CD4-positive, alpha-beta memory T cell (primary cell): ENCODE results near the gene HAO2. TPM values are rescaled to one million over a fixed set of nuclear protein-coding genes. Genes with fewer than 3 reads are reported as not detected.

ENCODE experiments used
- CTCF ChIA-PET: fragments of 350-600 bp; sonication (Branson Sonifier 250); formaldehyde crosslinking; loops from one replicate; lab custom pipeline; 2021; ENCODE audit warnings: inconsistent platforms; ENCODE audit not compliant: partially characterized antibody; lab: Charles Lee
- POLR2A ChIA-PET: fragments of 350-600 bp; sonication (Branson Sonifier 250); formaldehyde crosslinking; loops from one replicate; lab custom pipeline; 2021; ENCODE audit not compliant: partially characterized antibody; lab: Charles Lee
- DNase-seq, 5 donors: peaks; one replicate each; pipeline versions ENCODE4 v3.0.0 to v3.0.0-alpha.2; 2020 to 2022; ENCODE audit warnings: mixed read lengths in 1 of 5
- H3K27ac ChIP-seq: one replicate; pipeline ENCODE4 v1.7.0; 2013; ENCODE audit warnings: low read depth, low read length
- H3K27me3 ChIP-seq: 2 replicates; pipeline ENCODE4 v1.7.0; 2013; ENCODE audit warnings: mild to moderate bottlenecking, low read length, moderate library complexity; ENCODE audit not compliant: insufficient read depth
- H3K36me3 ChIP-seq: 2 replicates; pipeline ENCODE4 v1.7.0; 2013; ENCODE audit warnings: mild to moderate bottlenecking, low read length, moderate library complexity; ENCODE audit not compliant: insufficient read depth
- H3K4me1 ChIP-seq: 2 replicates; pipeline ENCODE4 v1.7.0; 2013; ENCODE audit warnings: mild to moderate bottlenecking, low read length, moderate library complexity; ENCODE audit not compliant: insufficient read depth
- H3K4me3 ChIP-seq, 2 donors: one replicate each; pipeline ENCODE4 v1.7.0; 2013; ENCODE audit warnings: low read length in 2 of 2, mild to moderate bottlenecking in 1 of 2
- H3K9me3 ChIP-seq, 2 donors: one replicate each; pipeline ENCODE4 v1.7.0; 2013; ENCODE audit warnings: low read length in 2 of 2, control low read depth in 1 of 2; ENCODE audit not compliant: control insufficient read depth in 1 of 2
- H3K27ac Mint-ChIP-seq, 7 donors: one replicate each; pipeline ENCODE4 v1.8.0; 2020 to 2021; ENCODE audit warnings: mixed read lengths in 7 of 7, mild to moderate bottlenecking in 6 of 7, inconsistent platforms in 3 of 7, moderate library complexity in 3 of 7
- H3K27me3 Mint-ChIP-seq, 2 donors: one replicate each; pipeline ENCODE4 v1.8.0; 2020 to 2021; ENCODE audit warnings: mixed read lengths in 2 of 2
- H3K36me3 Mint-ChIP-seq, 2 donors: one replicate each; pipeline ENCODE4 v1.8.0; 2020 to 2021; ENCODE audit warnings: mixed read lengths in 2 of 2, inconsistent platforms in 1 of 2, mild to moderate bottlenecking in 1 of 2
- H3K4me1 Mint-ChIP-seq, 4 donors: one replicate each; pipeline ENCODE4 v1.8.0; 2020 to 2021; ENCODE audit warnings: mixed read lengths in 4 of 4, mild to moderate bottlenecking in 1 of 4
- H3K4me3 Mint-ChIP-seq, 8 donors: one replicate each; pipeline ENCODE4 v1.8.0; 2020 to 2021; ENCODE audit warnings: mixed read lengths in 8 of 8, mild to moderate bottlenecking in 7 of 8, moderate library complexity in 6 of 8, inconsistent platforms in 3 of 8
- H3K9me3 Mint-ChIP-seq, 8 donors: one replicate each; pipeline ENCODE4 v1.8.0; 2020 to 2021; ENCODE audit warnings: mixed read lengths in 8 of 8, mild to moderate bottlenecking in 5 of 8, inconsistent platforms in 3 of 8, moderate library complexity in 1 of 8
- intact Hi-C: fragments of 100-400 bp; cut with micrococcal nuclease; formaldehyde crosslinking; loops from one replicate; pipeline ENCODE4 v1.15.1; 2023
- polyA plus RNA-seq, 2 donors: library from polyadenylated mRNA; unstranded; fragments of 300-500 nt; fragmentation: Illumina TruSeq; gene quantifications; one replicate each; pipeline ENCODE4 v1.2.3, GENCODE V29; 2021
- total RNA-seq, 2 experiments: library from RNA; stranded (reverse); gene quantifications; one replicate each; pipeline ENCODE4 v1.2.3, GENCODE V29; 2021

The HAO2 gene
- total and polyA plus RNA-seq, 4 experiments from 2014 or later = not detected

DNA sequence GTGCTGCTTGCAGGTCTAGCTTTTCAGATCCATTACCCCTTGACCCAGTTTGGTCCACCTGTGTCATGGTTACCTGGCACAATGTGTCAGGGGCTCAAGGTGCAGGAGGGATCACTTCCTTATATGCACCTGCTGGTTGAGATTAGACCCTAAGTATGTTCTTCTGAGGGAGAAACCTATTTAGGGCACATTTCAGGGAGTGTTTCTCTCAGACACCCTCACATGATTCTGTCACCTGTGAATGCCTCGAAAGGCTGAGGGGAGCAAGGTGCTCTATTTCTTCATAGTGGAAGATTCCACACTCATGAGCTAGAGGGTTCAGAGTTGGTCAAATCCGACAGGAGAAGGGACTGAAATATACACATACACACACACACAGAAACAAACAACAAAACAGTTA is 61.9 kb downstream of the HAO2 start:
- DNase-seq = no peak
- intact Hi-C loops = no loop called here
- no peak overlapping the region for H3K27ac ChIP-seq
- no peak overlapping the region for H3K4me3 ChIP-seq
- Mint-ChIP-seq H3K4me1 (no peaks in the 10 kb centered on the region), H3K4me3 (no peak overlapping the region), H3K36me3 (no peaks in the 10 kb centered on the region), H3K9me3 (peaks cover 0 to 7% (median 0%) of the 10 kb centered on the region in 8 donors), H3K27ac (no peak overlapping the region), H3K27me3 (peaks cover 3 to 10% of the 10 kb centered on the region in 2 donors)
- H3K9me3 ChIP-seq = no peaks in the 10 kb centered on the region
- POLR2A ChIA-PET = no interaction called here
- H3K36me3 ChIP-seq = no peaks in the 10 kb centered on the region
- CTCF ChIA-PET = no interaction called here
- no peaks in the 10 kb centered on the region for H3K27me3 ChIP-seq
- H3K4me1 ChIP-seq = no peaks in the 10 kb centered on the region

DNA sequence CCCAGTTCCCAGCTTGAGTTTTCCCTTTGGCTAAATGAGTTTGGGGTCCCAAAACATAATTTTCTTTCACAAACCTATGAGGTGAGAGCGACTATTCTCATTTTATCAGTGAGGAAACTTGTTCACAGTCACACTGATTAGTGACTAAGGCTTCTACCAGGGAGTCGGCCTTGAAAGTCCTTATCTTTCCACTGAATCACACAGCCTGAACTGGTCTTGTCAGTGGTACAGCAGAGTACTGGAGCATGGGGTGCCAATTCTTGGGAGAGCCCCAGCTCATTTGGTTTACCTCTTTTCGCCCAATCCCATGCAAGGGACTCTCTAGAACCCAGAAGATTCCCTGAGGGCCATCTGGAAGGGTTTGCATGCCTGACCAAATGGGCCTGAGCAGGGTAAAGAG is 63.3 kb downstream of the HAO2 start:
- Mint-ChIP-seq H3K36me3 (no peaks in the 10 kb centered on the region), H3K9me3 (peaks cover 0 to 7% (median 0%) of the 10 kb centered on the region in 8 donors)
- CTCF ChIA-PET = no interaction called here

DNA sequence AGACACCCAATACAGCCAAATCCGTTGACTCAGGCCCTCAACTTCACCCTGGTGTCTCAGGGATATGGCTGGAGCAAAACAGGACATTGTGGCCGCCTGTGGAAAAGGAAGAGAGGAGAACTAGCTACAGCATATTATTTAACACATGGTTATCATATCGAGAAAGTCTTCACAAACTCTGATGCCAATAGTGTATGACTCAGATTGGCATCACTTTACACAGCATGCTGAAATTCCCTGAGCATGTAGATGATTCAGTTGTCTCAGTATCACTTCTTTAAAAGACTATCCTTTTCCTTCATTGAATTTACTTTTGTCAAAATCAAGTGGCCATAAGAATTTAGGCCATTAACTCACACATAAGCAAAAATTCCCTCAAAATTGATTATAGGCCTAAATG is 66.5 kb downstream of the HAO2 start:
- Histone ChIP-seq H3K27me3 (no peaks in the 10 kb centered on the region), H3K36me3 (no peaks in the 10 kb centered on the region), H3K4me3 (no peak overlapping the region), H3K4me1 (no peaks in the 10 kb centered on the region), H3K9me3 (no peaks in the 10 kb centered on the region), H3K27ac (no peak overlapping the region)
- DNase-seq = no peak
- Mint-ChIP-seq H3K4me1 (no peaks in the 10 kb centered on the region), H3K4me3 (no peak overlapping the region), H3K36me3 (no peaks in the 10 kb centered on the region), H3K27ac (no peak overlapping the region), H3K27me3 (peaks cover 0 to 10% of the 10 kb centered on the region in 2 donors), H3K9me3 (peaks cover 0 to 10% (median 0%) of the 10 kb centered on the region in 8 donors)
- CTCF ChIA-PET = no interaction called here
- intact Hi-C loops = no loop called here
- POLR2A ChIA-PET = no interaction called here

More for the DNA sequence above, 63.3 kb downstream of the HAO2 start:
- no peaks in the 10 kb centered on the region for H3K4me1 ChIP-seq
- POLR2A ChIA-PET = no interaction called here
- Mint-ChIP-seq H3K27ac (no peak overlapping the region), H3K27me3 (peaks cover 3 to 10% of the 10 kb centered on the region in 2 donors), H3K4me3 (no peak overlapping the region), H3K4me1 (no peaks in the 10 kb centered on the region)
- no peak overlapping the region for H3K4me3 ChIP-seq
- no peak for DNase-seq
- H3K27ac ChIP-seq = no peak overlapping the region
- H3K9me3 ChIP-seq = no peaks in the 10 kb centered on the region
- no peaks in the 10 kb centered on the region for H3K27me3 ChIP-seq
- H3K36me3 ChIP-seq = no peaks in the 10 kb centered on the region
- intact Hi-C loops = no loop called here

DNA sequence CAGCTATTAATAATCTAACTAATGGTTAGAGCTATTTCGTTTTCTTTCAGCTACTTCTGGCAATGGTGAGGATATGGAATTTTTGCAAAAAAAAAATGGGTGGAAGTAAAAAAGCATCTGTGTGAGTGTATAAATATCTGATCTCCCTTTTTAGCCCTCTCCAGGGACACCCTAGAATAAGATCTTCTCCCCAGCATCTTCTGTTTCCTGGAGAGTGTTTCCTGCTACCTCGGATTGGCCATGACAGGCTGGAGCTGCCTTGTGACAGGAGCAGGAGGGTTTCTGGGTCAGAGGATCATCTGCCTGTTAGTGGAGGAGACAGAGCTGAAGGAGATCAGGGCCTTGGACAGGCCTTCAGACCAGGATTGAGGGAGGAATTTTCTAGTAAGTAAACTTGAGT is 70.2 kb downstream of the HAO2 start:
- intact Hi-C loops = no loop called here
- POLR2A ChIA-PET = no interaction called here
- Mint-ChIP-seq H3K4me1 (no peaks in the 10 kb centered on the region), H3K36me3 (no peaks in the 10 kb centered on the region), H3K4me3 (no peak overlapping the region), H3K27ac (no peak overlapping the region), H3K27me3 (peaks cover 0 to 3% of the 10 kb centered on the region in 2 donors), H3K9me3 (peaks cover 0 to 2% (median 0%) of the 10 kb centered on the region in 8 donors)
- H3K27me3 ChIP-seq = no peaks in the 10 kb centered on the region
- no peak overlapping the region for H3K27ac ChIP-seq
- H3K4me3 ChIP-seq = no peak overlapping the region
- no peaks in the 10 kb centered on the region for H3K36me3 ChIP-seq
- no peaks in the 10 kb centered on the region for H3K9me3 ChIP-seq
- CTCF ChIA-PET = no interaction called here
- H3K4me1 ChIP-seq = no peaks in the 10 kb centered on the region
- DNase-seq = no peak

DNA sequence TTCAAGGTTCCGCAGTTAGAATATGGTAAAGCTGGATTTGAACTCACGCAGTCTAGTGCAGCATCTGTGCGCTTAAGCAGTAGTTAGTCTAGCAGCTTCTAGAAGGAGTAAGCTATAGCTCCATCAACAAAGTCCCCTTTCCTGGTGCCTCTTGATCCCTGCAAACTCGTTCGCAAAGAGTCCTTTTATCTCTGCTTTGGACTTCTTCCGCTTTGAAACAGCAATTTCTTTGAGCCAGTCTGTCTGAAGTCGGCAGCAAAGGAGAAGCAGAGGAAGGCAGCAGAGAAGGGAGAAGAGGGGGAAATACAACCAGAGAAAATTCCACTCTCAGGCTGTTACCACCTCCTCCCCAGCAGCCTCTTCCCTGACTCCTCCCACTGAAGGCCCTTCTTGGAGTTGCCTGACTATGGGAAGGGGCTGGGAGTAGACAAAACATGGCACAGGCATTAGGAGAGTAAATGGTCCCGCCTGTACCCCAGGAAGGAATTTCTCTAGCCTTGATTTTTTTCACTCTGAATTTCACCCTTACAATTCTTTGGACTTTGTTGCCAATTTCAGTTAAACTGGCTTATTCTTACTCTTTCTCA is 72.2 kb downstream of the HAO2 start:
- Mint-ChIP-seq H3K27ac (no peak overlapping the region), H3K4me1 (no peaks in the 10 kb centered on the region), H3K4me3 (no peak overlapping the region), H3K27me3 (peaks cover 2 to 3% of the 10 kb centered on the region in 2 donors), H3K36me3 (no peaks in the 10 kb centered on the region), H3K9me3 (peaks cover 0 to 2% (median 0%) of the 10 kb centered on the region in 8 donors)
- Histone ChIP-seq H3K4me3 (no peak overlapping the region), H3K27ac (no peak overlapping the region), H3K9me3 (no peaks in the 10 kb centered on the region), H3K27me3 (no peaks in the 10 kb centered on the region), H3K36me3 (no peaks in the 10 kb centered on the region), H3K4me1 (no peaks in the 10 kb centered on the region)
- ChIA-PET CTCF (no interaction called here), POLR2A (no interaction called here)
- DNase-seq = no peak
- intact Hi-C loops = no loop called here

DNA sequence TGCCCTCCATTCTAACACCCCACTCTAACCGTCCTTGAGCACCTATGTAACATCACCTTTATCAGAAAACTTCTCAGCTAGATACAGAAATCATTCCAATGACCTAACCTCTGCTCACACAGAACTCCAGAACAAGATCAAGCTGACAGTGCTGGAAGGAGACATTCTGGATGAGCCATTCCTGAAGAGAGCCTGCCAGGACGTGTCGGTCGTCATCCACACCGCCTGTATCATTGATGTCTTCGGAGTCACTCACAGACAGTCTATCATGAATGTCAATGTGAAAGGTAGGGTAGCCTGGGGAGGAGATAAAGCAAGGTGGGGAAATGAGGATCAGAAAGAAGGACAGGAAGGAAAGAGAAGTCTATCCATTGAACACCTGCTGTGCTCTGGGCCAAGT is 74.2 kb downstream of the HAO2 start:
- H3K27ac ChIP-seq = no peak overlapping the region
- Mint-ChIP-seq H3K4me1 (no peaks in the 10 kb centered on the region), H3K9me3 (peaks cover 0 to 2% (median 0%) of the 10 kb centered on the region in 8 donors), H3K27ac (no peak overlapping the region), H3K4me3 (no peak overlapping the region), H3K27me3 (peaks cover 3 to 5% of the 10 kb centered on the region in 2 donors), H3K36me3 (no peaks in the 10 kb centered on the region)
- intact Hi-C loops = no loop called here
- H3K27me3 ChIP-seq = no peaks in the 10 kb centered on the region
- no peaks in the 10 kb centered on the region for H3K4me1 ChIP-seq
- H3K9me3 ChIP-seq = no peaks in the 10 kb centered on the region
- H3K4me3 ChIP-seq = no peak overlapping the region
- ChIA-PET POLR2A (no interaction called here), CTCF (no interaction called here)
- no peak for DNase-seq
- H3K36me3 ChIP-seq = no peaks in the 10 kb centered on the region
